Transverse colon (tissue), 4 donors: ENCODE data around the gene SH2D4B. TPM values are rescaled to one million over a fixed set of nuclear protein-coding genes. Genes with fewer than 3 reads are reported as not detected.

Experiments
- DNase-seq: peaks from one replicate; pipeline ENCODE4 v3.0.0-alpha.2; 2019
- H3K27ac ChIP-seq, 4 donors: fragments of 200-600 bp; sonication (generic); 2 replicates each; pipeline ENCODE4 v1.5.1; 2016 to 2018; ENCODE audit warnings: inconsistent platforms in 4 of 4
- H3K27me3 ChIP-seq: fragments of 200-600 bp; sonication (generic); 2 replicates; pipeline ENCODE4 v1.5.1; 2017; ENCODE audit warnings: inconsistent platforms
- H3K36me3 ChIP-seq, 4 donors: fragments of 200-600 bp; sonication (generic); 2 replicates each; pipeline ENCODE4 v1.5.1; 2017 to 2019; ENCODE audit warnings: inconsistent platforms in 4 of 4
- H3K4me1 ChIP-seq, 4 donors: fragments of 200-600 bp; sonication (generic); 2 replicates each; pipeline ENCODE4 v1.5.1; 2017 to 2020; ENCODE audit warnings: inconsistent platforms in 4 of 4
- H3K4me3 ChIP-seq, 4 donors: fragments of 200-600 bp; sonication (generic); 1 replicate in 1 of 4; 2 replicates in 3 of 4; pipeline versions ENCODE4 v1.5.1 to v1.6.1; 2017 to 2019; ENCODE audit warnings: inconsistent platforms in 4 of 4
- H3K9me3 ChIP-seq, 2 donors: fragments of 200-600 bp; sonication (generic); 2 replicates each; pipeline ENCODE4 v1.5.1; 2017 to 2019; ENCODE audit warnings: inconsistent platforms in 2 of 2
- CTCF ChIP-seq, 5 experiments: fragments of 200-600 bp in 3 of 5; fragments of 450-650 bp in 2 of 5; sonication (generic) in 3 of 5; IDR thresholded peaks; 1 replicate in 2 of 5; 2 replicates in 3 of 5; pipeline ENCODE4 v1.5.1; 2016 to 2017; ENCODE audit warnings: antibody characterized with exemption in 5 of 5, inconsistent platforms in 3 of 5, mild to moderate bottlenecking in 2 of 5, moderate library complexity in 1 of 5
- EP300 ChIP-seq: sonication (generic); formaldehyde crosslinking; IDR thresholded peaks from one replicate; pipeline ENCODE4 v1.6.1; 2017; ENCODE audit warnings: antibody characterized with exemption, low read depth
- POLR2A ChIP-seq: fragments of 450-650 bp; IDR thresholded peaks from one replicate; pipeline ENCODE4 v1.6.1; 2016; ENCODE audit warnings: antibody characterized with exemption, mild to moderate bottlenecking, moderate library complexity
- POLR2AphosphoS5 ChIP-seq, 3 donors: sonication (generic); formaldehyde crosslinking; IDR thresholded peaks; one replicate each; pipeline ENCODE4 v1.6.1; 2016; ENCODE audit warnings: antibody characterized with exemption in 3 of 3
- WGBS, 2 donors: methylation state at CpG; one replicate each; pipeline ENCODE4 v1.1.5; 2018; ENCODE audit warnings: low coverage in 1 of 2; 5-methylcytosine and 5-hydroxymethylcytosine counted together
- in situ Hi-C, 4 donors: fragments of 200-750 bp; cut with MboI; loops; one replicate each; pipeline versions ENCODE4 v1.15.0 to v1.15.1; 2017; ENCODE audit warnings: low sequenced_read_pairs in 3 of 4, low pct_ligation_motif_present in 1 of 4, low pct_unique_long_range_greater_than_20kb in 1 of 4
- intact Hi-C: fragments of 100-400 bp; cut with DNase I; formaldehyde crosslinking; loops from one replicate; pipeline ENCODE4 v1.15.1; 2023; ENCODE audit warnings: low total_unique reads
- total RNA-seq, 4 donors: library from RNA; depleted of rRNA; stranded (reverse); fragments of >200 nt; gene quantifications; one replicate each; pipeline ENCODE4 v1.1.0, GENCODE V29; 2016

Gene SH2D4B
- total RNA-seq, 4 donors from 2014 or later = 0.32 TPM; not detected in 3

- intact Hi-C loops = loop anchor here (2.0 kb wide), 1 partner anchor 43 kb away; the partner anchor contains the start of gene TSPAN14
- peak; percentile 28 for DNase-seq
- 50 to 57% methylated on average over 1 to 7 of the region's 7 CpGs for WGBS, 2 donors
- H3K36me3 ChIP-seq = no peaks in the 10 kb centered on the region
- no peak overlapping the region for H3K4me3 ChIP-seq
- H3K27ac ChIP-seq = peak overlapping the region; percentile 81 to 89 (median 86)
- H3K4me1 ChIP-seq = peaks cover 35 to 97% (median 53%) of the 10 kb centered on the region in 4 donors
- H3K9me3 ChIP-seq = no peaks in the 10 kb centered on the region
- in situ Hi-C loops = no loop called here
- no peaks in the 10 kb centered on the region for H3K27me3 ChIP-seq
- TF ChIP-seq POLR2AphosphoS5 (IDR thresholded peaks at IDR 0.05) (no peak), CTCF (IDR thresholded peaks at IDR 0.05) (no peak), POLR2A (no peak), EP300 (no peak)
Observed at GRCh38 chr10:80497187-80498077, 40.3 kb upstream of the SH2D4B start.

GRCh38 chr10:80498078-80498832, 39.4 kb upstream of the SH2D4B start:
- intact Hi-C loops (loop anchor here (2.0 kb wide), 1 partner anchor 43 kb away; the partner anchor contains the start of gene TSPAN14), in situ Hi-C loops (no loop called here)
- 0 to 45% methylated on average over 1 to 8 of the region's 8 CpGs for WGBS, 2 donors
- TF ChIP-seq POLR2A (no peak), CTCF (IDR thresholded peaks at IDR 0.05) (no peak), POLR2AphosphoS5 (IDR thresholded peaks at IDR 0.05) (no peak), EP300 (no peak)
- H3K9me3 ChIP-seq = no peaks in the 10 kb centered on the region
- DNase-seq = no peak
- H3K4me1 ChIP-seq = peaks cover 35 to 97% (median 57%) of the 10 kb centered on the region in 4 donors
- H3K4me3 ChIP-seq = no peak overlapping the region
- H3K27ac ChIP-seq = peak overlapping the region; percentile 81 to 89 (median 86)
- H3K36me3 ChIP-seq = no peaks in the 10 kb centered on the region
- H3K27me3 ChIP-seq = no peaks in the 10 kb centered on the region

- Histone ChIP-seq H3K27me3 (no peaks in the 10 kb centered on the region), H3K27ac (peak overlapping the region; percentile 81 to 89 (median 86)), H3K4me3 (no peak overlapping the region), H3K9me3 (no peaks in the 10 kb centered on the region), H3K36me3 (no peaks in the 10 kb centered on the region), H3K4me1 (peaks cover 31 to 97% (median 58%) of the 10 kb centered on the region in 4 donors)
- in situ Hi-C loops = no loop called here
- peak; percentile 88 for DNase-seq
- 0 to 35% methylated on average over 1 to 14 of the region's 14 CpGs for WGBS, 2 donors
- TF ChIP-seq POLR2AphosphoS5 (IDR thresholded peaks at IDR 0.05) (peak; percentile 68 to 88 (median 80)), CTCF (IDR thresholded peaks at IDR 0.05) (no peak)
- intact Hi-C loops = loop anchor here (2.0 kb wide), 1 partner anchor 44 kb away; the partner anchor contains the start of gene TSPAN14
Observed at GRCh38 chr10:80498833-80499741, 38.6 kb upstream of the SH2D4B start.
